AG10803 (cell line): ENCODE results near the gene MTNR1B.

Experiments used
- DNase-seq: peaks from one replicate; pipeline ENCODE4 v3.0.0; 2010; ENCODE audit warnings: low read depth
- H3K4me3 ChIP-seq: 2 replicates; pipeline ENCODE4 v1.5.1; 2011; ENCODE audit warnings: mild to moderate bottlenecking, low read length, control low read depth
- TF ChIP-seq, protein P1 (sequence below): conservative IDR thresholded peaks from 2 replicates; pipeline ENCODE4 v1.5.1; 2011; ENCODE audit warnings: mild to moderate bottlenecking, low read length, control low read depth, inconsistent platforms

MTNR1B gene

DNA sequence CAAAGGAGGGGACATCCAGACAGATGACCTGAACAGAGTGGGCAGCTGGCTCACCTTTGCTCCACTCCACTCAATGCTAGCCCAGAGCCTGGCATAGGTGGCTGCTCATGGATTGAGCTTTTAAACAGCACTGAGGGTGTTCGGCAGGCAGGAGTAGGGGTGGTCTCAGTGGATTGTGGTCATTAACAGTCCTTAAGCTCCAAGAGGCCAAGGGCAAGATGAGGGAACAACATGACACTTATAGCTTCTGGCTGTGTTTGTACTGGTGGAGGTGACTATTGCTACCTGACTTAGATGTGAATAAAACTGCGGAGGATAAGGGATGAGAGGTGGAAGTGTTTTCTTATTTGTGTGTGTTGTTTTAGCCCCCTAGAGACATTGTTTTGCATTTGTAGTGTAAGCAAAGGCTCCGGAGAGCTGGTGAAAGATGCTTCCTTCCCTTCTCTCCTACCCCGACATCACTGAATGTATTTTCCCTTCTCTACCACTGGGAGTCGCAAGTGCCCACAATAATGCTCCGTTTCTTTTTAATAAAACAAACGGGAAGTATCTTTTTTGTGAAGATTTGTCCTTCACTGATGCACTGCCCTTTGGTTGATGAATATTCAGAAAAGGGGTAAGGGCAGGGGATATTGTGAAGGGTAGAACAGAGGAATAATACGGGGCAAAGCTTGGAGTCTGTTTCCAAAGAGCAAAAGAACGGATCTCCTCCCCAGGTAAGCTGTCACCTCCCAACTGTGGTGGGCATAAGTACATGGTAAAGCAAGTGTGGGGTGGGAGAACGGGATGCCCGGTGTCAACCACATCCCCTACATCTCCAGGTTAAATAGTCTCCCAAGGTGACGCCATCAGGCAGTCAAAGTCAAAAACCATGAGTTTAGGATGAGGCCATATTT lies 27.5 kb upstream of the MTNR1B start:
- peak; percentile 33 for DNase-seq
- no peak overlapping the region for H3K4me3 ChIP-seq
- TF ChIP-seq, protein P1, sequence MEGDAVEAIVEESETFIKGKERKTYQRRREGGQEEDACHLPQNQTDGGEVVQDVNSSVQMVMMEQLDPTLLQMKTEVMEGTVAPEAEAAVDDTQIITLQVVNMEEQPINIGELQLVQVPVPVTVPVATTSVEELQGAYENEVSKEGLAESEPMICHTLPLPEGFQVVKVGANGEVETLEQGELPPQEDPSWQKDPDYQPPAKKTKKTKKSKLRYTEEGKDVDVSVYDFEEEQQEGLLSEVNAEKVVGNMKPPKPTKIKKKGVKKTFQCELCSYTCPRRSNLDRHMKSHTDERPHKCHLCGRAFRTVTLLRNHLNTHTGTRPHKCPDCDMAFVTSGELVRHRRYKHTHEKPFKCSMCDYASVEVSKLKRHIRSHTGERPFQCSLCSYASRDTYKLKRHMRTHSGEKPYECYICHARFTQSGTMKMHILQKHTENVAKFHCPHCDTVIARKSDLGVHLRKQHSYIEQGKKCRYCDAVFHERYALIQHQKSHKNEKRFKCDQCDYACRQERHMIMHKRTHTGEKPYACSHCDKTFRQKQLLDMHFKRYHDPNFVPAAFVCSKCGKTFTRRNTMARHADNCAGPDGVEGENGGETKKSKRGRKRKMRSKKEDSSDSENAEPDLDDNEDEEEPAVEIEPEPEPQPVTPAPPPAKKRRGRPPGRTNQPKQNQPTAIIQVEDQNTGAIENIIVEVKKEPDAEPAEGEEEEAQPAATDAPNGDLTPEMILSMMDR: peak; percentile 67

DNA sequence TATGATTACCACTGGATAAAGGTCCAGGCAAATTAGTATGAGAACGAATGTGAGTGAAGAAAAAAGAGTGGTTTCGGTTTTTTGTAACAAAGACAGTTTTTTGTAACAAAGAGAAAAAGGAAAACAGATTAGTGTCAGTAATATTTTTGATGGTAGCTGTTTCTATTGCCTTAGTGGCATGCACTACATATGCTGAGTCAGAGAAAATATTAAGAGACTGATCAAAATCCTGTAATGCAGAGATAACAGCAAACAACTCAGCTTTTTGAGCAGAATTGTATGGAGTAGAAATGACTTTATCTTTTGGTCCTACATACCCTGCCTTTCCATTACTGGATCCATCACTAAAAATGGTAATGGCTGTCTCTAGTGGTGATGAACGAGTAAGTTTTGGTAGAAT lies 22.7 kb upstream of the MTNR1B start:
- no peak overlapping the region for H3K4me3 ChIP-seq
- TF ChIP-seq, protein P1: no peak
- no peak for DNase-seq

DNA sequence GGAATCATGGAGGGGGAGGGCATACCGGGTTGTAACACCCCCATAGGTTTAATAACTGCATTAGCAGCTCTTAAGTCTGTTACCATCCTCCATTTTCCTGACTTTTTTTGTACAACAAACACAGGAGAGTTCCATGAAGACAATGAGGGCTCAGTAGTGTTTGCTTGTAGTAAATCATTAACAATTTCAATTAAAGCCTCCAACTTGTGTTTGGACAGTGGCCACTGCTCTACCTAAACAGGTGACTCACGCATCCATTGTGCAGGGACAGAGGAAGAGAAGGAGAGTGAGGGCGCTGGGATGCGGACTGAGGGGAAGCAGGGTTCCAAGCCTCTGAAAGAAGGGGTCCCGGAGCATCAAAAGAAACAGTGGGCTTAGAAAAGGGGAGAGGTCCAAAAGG lies 21.3 kb upstream of the MTNR1B start:
- TF ChIP-seq, protein P1: no peak
- no peak overlapping the region for H3K4me3 ChIP-seq
- no peak for DNase-seq

DNA sequence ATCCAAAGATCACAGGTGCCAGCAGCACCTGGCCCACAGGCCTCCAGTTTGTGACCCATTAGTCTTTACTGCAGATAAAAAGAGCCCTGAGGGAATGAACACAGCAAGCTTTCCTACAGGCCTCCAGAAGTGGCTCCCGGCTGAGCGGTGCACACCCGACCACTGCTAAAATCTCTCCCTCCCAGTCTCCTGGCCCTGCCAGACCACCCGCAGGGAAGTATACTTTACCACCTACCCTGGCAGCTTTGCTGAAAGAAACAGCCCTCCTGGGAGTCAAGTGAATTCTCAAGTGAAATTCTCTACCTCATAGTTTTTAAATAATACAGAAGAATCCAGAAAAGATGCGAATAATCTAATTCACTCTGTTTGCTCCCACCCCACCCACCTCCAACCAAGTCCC lies 15.4 kb upstream of the MTNR1B start:
- no peak overlapping the region for H3K4me3 ChIP-seq
- no peak for DNase-seq
- TF ChIP-seq, protein P1: no peak

DNA sequence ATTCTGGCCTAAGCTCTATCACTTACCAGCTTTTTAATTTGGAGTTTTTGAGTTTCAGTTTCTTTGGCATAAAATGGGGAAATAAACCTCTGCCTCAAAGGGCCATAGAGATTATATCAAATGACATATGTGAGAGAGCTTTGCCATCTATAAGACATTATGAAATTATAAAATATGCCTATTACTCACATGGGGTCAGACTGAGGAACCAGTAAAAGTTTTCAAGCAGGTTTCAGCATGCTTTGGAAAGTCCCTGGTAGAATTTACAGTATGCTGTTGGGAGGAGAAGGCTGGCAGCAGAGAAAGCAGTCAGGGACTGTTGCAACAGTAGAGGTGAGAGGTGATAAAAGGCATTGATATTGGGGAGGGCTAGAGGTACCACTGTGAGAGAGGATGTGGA lies 13.6 kb upstream of the MTNR1B start:
- TF ChIP-seq, protein P1: no peak
- no peak for DNase-seq
- no peak overlapping the region for H3K4me3 ChIP-seq

DNA sequence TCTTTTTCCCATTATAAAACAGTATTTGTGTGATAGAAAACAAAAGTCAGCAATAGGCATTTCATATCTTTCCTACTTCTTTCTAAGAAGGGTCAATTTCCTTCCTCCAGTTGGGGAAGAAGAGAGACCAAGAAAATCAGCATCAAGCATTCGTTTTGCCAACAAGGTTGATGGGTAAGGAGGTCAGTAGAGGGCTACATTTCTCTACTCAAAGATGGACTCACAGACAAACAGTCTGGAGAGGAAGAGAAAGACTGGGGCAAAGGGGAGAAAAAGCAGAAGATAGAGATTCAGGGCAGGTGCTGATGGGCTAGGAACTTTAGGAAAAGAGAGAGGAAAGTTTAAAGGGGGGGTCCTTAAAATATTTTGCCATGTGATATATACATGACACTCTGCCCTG lies 8.6 kb upstream of the MTNR1B start:
- TF ChIP-seq, protein P1: no peak
- H3K4me3 ChIP-seq: no peak overlapping the region
- DNase-seq: no peak

DNA sequence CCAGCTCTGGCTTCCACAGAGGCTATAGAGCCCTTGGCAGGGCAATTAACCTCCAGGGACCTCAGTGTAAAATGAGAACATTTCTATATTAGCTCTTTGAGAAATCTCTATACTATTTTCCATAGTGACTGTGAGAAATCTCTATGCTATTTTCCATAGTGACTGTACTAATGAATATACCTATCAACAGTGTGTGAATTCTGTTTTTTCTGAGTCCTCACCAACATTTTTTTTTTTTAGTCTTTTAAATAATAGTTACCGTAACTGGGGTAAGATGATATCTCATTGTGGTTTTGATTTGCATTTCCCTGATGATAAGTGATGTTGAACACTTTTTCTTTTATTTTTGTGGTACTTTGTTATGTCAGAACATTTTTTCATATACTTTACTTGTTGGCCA lies 7.0 kb upstream of the MTNR1B start:
- no peak for DNase-seq
- TF ChIP-seq, protein P1: no peak
- H3K4me3 ChIP-seq: no peak overlapping the region
